Measurements from ENCODE around the gene ARHGEF7.

GRCh38 chr13:111126509-111126908 lies 11.4 kb downstream of the ARHGEF7 start:
- no peak for TF ChIP-seq POLR2A (IDR thresholded peaks at IDR 0.05)
- TF ChIP-seq, protein P1, sequence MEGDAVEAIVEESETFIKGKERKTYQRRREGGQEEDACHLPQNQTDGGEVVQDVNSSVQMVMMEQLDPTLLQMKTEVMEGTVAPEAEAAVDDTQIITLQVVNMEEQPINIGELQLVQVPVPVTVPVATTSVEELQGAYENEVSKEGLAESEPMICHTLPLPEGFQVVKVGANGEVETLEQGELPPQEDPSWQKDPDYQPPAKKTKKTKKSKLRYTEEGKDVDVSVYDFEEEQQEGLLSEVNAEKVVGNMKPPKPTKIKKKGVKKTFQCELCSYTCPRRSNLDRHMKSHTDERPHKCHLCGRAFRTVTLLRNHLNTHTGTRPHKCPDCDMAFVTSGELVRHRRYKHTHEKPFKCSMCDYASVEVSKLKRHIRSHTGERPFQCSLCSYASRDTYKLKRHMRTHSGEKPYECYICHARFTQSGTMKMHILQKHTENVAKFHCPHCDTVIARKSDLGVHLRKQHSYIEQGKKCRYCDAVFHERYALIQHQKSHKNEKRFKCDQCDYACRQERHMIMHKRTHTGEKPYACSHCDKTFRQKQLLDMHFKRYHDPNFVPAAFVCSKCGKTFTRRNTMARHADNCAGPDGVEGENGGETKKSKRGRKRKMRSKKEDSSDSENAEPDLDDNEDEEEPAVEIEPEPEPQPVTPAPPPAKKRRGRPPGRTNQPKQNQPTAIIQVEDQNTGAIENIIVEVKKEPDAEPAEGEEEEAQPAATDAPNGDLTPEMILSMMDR (IDR thresholded peaks at IDR 0.05) = no peak
